Medulla oblongata (tissue), 1 donor: ENCODE measurements around the gene FANCB.
A peak's percentile ranks its signal among the peaks of the same experiment; 100 is the strongest.

Experiments
- DNase-seq: peaks from one replicate; pipeline ENCODE4 v3.0.0-alpha.2; 2015; ENCODE audit errors: extremely low spot score

FANCB gene

GRCh38 chrX:14872851-14873675 is at the start of gene FANCB, which contains the start of gene MOSPD2:
Gene FANCB (minus strand): TSS chrX:14873069. CDS start chrX:14865510, 7,559 bp downstream.
Gene MOSPD2 (plus strand): TSS chrX:14873421. CDS start chrX:14873529, 108 bp downstream.
- peak; percentile 96 for DNase-seq

GRCh38 chrX:14922437-14922836 is 49.6 kb upstream of the FANCB start:
- no peak for DNase-seq

- DNase-seq, result no peak
Observed at GRCh38 chrX:14920196-14920595, 47.3 kb upstream of the FANCB start.

- DNase-seq, result no peak
Observed at GRCh38 chrX:14919407-14919806, 46.5 kb upstream of the FANCB start.

- no peak for DNase-seq
Observed at GRCh38 chrX:14916017-14916674, 43.3 kb upstream of the FANCB start.

- no peak for DNase-seq
Observed at GRCh38 chrX:14915596-14915995, 42.7 kb upstream of the FANCB start.

- no peak for DNase-seq
Observed at GRCh38 chrX:14913241-14913640, 40.4 kb upstream of the FANCB start.

GRCh38 chrX:14903891-14904290 is 31.0 kb upstream of the FANCB start:
- DNase-seq, result no peak

GRCh38 chrX:14902537-14902936 is 29.7 kb upstream of the FANCB start:
- peak; percentile 43 for DNase-seq

- DNase-seq, result no peak
Observed at GRCh38 chrX:14899607-14900006, 26.7 kb upstream of the FANCB start.

GRCh38 chrX:14897042-14897441 is 24.2 kb upstream of the FANCB start:
- no peak for DNase-seq

GRCh38 chrX:14896273-14896672 is 23.4 kb upstream of the FANCB start:
- DNase-seq, result no peak

- DNase-seq, result no peak
Observed at GRCh38 chrX:14886252-14886651, 13.4 kb upstream of the FANCB start.

GRCh38 chrX:14884714-14885113 is 11.8 kb upstream of the FANCB start:
- DNase-seq, result no peak

- DNase-seq, result no peak
Observed at GRCh38 chrX:14883826-14884225, 11.0 kb upstream of the FANCB start.

- DNase-seq, result no peak
Observed at GRCh38 chrX:14875624-14876023, 2.8 kb upstream of the FANCB start.

GRCh38 chrX:14873676-14874049 is 794 bp upstream of the FANCB start:
- DNase-seq, result peak; percentile 13

GRCh38 chrX:14872355-14872754 is 514 bp downstream of the FANCB start:
- DNase-seq, result no peak

- DNase-seq, result no peak
Observed at GRCh38 chrX:14871767-14872166, 1.1 kb downstream of the FANCB start.

GRCh38 chrX:14865201-14865600 is 7.7 kb downstream of the FANCB start:
- peak; percentile 39 for DNase-seq

GRCh38 chrX:14864631-14865030 is 8.2 kb downstream of the FANCB start:
- no peak for DNase-seq

- no peak for DNase-seq
Observed at GRCh38 chrX:14851526-14851925, 21.3 kb downstream of the FANCB start.

- no peak for DNase-seq
Observed at GRCh38 chrX:14843666-14844065, 29.2 kb downstream of the FANCB start.
